SH-SY5Y (cell line): Measurements from ENCODE around the gene TBL3.

Experiments
- GATA2 ChIP-seq: IDR thresholded peaks from 2 replicates; pipeline ENCODE4 v1.6.1; 2011; ENCODE audit warnings: mild to moderate bottlenecking, low read depth, low read length
- GATA3 ChIP-seq: IDR thresholded peaks from 2 replicates; pipeline ENCODE4 v1.6.1; 2011; ENCODE audit warnings: low read depth, mild to moderate bottlenecking, low read length, moderate library complexity

DNA sequence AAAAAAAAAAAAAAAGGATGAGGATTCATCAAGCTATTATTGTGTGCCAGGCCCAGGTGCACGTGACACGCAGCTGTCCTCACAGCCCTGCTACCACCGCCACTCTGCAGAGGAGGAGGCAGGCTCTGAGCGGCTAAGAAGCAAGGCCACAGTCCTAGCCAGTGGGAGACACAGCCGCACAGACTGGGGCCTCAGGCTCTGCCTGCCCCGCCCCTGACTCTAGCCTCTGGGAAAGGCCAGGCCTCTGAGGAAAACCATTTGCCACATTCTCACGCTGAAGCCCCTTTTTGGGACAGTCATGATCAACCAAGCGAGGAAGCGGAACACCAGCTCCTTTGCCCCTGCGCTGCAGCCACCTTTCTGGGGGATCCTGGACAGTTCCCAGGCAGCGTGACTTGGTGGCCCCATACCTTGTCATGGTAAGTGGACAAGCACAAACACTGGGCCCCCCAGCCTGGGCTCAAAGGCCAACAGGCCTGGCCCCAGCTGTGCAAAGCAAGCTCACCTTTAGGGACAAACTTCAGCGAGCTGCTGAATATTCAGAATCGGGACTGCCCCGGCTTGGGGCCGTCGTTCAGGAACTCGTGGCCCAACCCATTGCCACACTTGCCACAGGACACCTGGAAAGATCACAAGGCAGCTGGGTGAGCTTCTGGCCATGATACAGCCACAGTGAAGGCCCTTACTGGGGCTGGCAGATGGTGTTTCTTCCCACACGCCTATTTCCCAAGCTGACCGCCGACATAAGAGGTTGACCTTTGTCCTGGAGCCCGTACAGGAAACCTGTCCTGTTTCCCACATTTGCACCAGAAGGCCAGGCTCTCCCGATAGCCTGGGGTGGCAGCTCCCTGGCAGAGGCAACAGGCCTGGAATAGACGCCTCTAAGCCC is 31.3 kb upstream of the TBL3 start:
- TF ChIP-seq GATA2 = no peak
- no peak for TF ChIP-seq GATA3
